Cardiac ventricle fibroblast (primary cell): Measurements from ENCODE around the gene SGMS2. TPM values are rescaled to one million over a fixed set of nuclear protein-coding genes. Genes with fewer than 3 reads are reported as not detected.

Source experiments
- total RNA-seq: library from RNA; depleted of rRNA; stranded (reverse); fragments of >200 nt; gene quantifications from 2 replicates; pipeline ENCODE4 v1.2.3, GENCODE V29; 2015

The SGMS2 gene
- total RNA-seq, result 72.2 and 80.4 TPM in 2 replicates

DNA sequence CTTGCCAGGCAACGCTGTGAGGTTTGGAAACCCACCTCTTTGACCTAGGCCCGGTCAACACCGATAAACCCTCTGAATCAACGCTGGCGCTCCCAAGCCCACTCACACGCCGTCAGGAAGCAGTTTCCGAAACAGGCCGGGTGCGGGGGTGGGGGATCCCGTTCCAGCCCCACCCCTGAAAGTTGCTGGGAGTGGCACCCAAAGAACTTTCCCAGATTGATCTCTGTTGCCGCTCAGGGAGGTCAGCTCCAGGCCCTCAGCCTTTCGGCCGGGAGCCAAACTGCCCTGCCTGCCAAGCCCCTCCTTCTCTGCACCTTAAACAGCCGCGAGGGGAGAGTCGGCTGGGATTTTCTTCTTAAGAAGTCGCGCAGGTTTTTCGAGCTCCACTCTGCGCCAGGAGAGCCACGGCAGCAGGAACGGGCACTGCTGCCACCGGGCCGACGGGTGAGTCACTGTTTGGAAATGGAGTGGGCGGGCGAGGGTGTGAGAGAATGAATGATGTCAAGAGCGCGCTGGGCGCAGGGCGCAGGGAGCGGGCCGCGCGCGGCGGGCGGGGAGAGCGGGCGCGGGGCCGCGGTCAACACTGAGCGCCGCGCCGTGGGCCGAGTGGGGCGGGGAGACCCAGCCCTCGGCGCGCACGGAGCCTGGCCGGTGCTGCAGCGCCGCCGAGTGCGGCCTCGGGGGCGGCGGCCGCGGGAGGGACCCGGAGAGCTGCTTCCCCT lies at the start of gene SGMS2:
Gene SGMS2, plus strand, starts transcription at position 583 of the 722 bp plus-strand sequence. CDS start 70,622 bp downstream, outside the sequence.

DNA sequence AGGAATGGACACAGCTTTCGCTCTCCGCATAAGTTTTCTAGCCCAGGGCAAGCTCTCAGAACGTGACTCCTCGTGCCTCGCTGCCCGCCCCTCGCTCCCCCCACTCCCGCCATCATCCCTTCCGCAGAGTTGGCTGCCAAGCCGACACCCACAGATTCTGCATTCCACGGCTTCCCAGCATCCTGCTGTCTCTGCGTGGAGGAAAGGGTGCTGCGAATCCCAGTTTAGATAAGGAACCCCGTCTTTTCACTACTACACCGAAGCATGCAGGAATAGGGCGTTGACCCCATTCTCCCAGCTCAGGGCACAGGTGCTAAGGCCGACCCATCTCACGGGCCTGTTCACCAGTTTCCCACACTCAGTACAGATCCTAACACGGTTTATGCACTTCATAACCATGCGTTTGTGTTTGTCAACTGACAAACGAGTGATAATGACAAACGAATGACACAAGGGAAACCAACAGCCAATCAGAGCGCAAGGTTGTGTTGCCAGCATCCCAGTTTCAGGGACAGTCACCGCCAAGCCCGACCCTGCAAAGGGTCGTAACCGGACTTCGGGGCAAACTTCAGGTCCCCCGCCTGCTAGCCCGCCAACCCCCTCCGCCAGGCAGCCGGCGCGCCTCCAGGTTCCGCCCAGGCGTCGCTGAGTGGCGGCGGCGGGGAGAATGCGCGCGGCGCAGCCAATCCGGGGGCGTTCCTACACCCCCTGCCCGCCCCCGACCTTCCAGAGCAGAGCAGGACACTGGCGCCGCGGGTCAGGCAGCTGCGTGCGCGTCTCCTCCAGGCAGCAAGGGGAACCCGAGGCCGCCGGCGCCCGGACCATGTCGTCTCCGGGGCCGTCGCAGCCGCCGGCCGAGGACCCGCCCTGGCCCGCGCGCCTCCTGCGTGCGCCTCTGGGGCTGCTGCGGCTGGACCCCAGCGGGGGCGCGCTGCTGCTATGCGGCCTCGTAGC lies 106.4 kb downstream of the SGMS2 start, which contains the start of gene CYP2U1:
Gene CYP2U1, plus strand, starts transcription at position 729 of the 954 bp plus-strand sequence. Its CDS starts 95 bp downstream, at position 824.

Other genes with a start within 250 kb of the SGMS2 start
- gene PAPSS1, start 104.7 kb upstream of the SGMS2 start, total RNA-seq, result 32.7 and 37.1 TPM in 2 replicates
- gene CYP2U1, start 106.6 kb downstream of the SGMS2 start, total RNA-seq, result 8.2 and 9.6 TPM in 2 replicates
- 21.9 and 23.5 TPM in 2 replicates for gene HADH, start 165.0 kb downstream of the SGMS2 start, total RNA-seq